NCI-H69 (cell line): Measurements from ENCODE around the gene KCNMA1.

Source experiments
- DNase-seq: peaks from one replicate; lab custom pipeline; 2025; lab: John Stamatoyannopoulos, UW

Gene KCNMA1

GRCh38 chr10:77182803-77183202 lies 454.8 kb downstream of the KCNMA1 start:
- DNase-seq, result no peak

DNA sequence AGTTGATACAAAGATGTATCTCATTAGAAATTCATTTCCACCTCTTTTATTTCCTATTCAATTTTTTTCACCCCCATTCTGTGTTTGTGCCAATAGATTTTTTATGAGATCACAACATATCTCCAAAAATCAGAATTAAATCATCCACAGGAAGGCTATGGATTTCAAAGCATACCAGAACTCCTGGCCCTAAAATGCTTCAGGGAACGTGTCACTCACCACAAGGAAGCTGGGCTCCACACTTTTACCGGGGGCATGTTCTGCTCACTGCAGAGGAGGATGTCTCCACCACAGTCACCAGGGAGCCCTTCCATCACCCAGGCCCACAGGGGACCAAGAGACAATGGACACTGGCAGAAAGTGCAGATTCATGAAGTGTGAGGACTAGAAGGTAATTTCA lies 456.8 kb downstream of the KCNMA1 start:
- no peak for DNase-seq

DNA sequence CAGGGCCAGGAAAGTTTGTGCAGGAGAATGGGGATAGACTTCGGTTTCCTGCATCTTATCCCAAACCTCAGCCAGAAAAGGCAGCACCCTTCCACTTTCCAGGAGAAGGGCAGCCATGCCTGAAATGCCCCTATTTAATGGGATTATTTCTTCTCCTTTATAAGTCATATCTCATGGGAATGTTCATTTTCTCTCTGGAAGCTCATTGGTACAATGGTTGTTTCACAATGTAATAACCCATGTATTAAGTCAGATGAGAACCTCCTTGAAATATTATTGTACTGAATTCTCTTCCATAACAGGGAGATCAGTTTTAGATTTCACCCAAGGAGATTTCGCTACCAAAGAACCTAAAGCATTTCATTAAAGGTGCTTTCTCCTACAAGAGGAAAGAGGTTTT lies 457.5 kb downstream of the KCNMA1 start:
- no peak for DNase-seq

- DNase-seq, result peak; percentile 20
These were observed 458.5 kb downstream of the KCNMA1 start for GRCh38 chr10:77179015-77179695.

DNA sequence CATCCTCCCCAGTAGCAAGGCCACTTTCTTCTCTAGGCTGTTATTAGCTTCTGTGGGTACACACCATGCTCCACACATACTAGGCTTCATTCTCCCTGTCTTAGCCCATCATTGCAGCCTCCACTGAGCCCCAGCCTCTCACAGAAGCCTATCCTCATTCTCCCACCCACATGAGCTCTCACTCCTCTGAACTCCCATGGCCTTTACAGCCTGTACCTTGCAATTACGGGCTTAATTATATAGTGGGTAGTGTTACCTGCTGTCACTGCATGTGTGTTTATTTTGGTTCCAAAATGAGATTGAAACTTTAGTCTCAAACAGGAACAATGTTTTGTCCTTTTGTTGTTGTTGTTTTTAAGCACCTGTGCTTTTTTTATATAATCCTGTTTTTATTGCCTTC lies 460.0 kb downstream of the KCNMA1 start:
- DNase-seq, result peak; percentile 92

DNA sequence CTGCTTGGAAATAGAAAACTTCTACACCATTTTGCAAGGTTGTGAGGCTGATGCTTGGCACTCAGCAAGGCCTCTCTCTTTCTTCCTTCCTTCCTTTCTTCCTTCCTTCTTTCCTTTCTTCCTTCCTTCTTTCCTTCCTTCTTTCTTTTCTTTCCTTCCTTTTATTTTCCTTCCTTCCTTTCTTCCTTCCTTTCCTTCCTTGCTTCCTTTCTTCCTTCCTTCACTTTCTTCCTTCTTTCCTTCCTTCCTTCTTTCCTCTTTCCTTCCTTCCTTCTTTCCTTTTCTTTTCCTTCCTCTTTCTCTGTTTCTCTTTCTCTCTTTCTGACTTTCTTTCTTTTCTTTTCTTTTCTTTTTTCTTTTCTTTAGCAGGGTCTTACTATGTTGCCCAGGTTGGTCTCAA lies 460.4 kb downstream of the KCNMA1 start:
- DNase-seq, result no peak

DNA sequence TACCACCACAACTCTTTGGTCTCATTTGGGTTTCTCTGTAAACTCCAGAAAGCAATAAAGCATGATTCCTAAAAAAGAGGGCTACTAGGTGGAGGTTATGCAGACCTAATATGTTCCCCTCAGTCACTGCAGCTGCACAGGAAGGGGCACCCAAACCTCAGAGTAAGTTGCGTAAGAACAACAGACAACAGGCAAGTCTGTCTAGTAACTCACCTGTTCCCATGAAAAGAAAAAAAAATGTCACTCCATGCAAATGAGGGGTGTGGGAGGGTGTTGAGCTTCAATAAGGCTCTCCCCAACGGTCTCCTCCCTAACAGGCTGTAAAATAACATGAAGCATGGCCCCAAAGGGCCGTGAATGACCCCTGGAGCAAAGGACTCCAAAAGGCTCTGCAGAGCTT lies 461.4 kb downstream of the KCNMA1 start:
- no peak for DNase-seq

GRCh38 chr10:77175631-77176222 lies 461.9 kb downstream of the KCNMA1 start:
- DNase-seq, result peak; percentile 67

- peak; percentile 77 for DNase-seq
These were observed 463.8 kb downstream of the KCNMA1 start for GRCh38 chr10:77173615-77174461.

GRCh38 chr10:77172086-77172485 lies 465.5 kb downstream of the KCNMA1 start:
- DNase-seq, result no peak

DNA sequence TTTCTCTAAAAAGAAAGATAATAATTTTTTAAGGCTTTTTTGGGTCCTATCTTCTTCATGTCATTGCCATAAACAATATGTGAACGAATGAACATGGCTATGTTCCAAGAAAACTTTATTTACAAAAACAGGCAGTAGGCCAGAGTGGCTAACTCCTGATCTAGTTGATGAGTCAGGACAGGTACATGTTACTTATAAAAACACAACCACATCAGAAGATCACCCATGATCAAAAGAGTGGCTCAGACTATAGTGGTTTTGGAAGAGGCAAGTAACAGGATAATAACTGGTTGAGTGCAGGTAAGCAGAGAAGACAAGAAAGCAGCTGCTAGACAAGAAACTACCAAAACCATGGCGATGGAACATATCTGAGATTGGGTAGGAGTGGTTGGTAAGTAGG lies 468.7 kb downstream of the KCNMA1 start:
- DNase-seq, result peak; percentile 10

- peak; percentile 70 for DNase-seq
These were observed 469.4 kb downstream of the KCNMA1 start for GRCh38 chr10:77168161-77168560.

DNA sequence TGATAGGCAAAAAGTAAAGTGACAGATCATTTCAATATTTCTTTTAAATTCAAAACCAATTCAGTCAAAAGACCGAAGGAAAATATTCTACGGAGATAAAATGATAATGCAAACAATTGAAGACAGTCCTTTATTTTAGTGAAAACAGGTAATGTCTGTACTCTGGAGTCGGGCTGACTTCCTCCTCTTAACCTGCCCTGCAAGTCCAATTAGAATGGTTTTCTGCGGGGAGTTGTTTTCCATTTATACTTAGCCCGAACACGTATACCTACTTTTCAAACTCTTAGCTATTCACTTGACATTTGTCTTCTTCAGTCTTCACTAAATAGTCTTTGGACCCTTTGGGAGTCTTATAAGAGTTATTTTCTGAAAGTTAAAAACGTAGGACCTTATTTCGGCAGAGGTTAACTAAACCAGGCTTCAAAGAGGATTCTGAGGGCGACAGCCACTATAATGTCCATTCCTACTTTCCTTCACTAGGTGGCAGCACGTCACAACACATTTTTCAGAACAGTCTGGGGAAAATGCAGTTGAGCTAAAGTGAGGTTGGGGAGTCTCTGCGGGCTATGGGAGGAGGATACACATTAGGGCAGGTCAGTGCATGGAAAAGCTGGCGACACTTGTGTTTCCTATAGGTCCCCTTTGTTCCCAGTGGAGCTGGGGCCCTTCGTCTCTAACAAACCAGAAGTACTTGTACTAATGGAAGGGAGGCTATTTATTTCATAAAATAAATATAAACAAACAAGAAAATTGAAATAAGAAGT lies 472.0 kb downstream of the KCNMA1 start:
- DNase-seq, result peak; percentile 89

DNA sequence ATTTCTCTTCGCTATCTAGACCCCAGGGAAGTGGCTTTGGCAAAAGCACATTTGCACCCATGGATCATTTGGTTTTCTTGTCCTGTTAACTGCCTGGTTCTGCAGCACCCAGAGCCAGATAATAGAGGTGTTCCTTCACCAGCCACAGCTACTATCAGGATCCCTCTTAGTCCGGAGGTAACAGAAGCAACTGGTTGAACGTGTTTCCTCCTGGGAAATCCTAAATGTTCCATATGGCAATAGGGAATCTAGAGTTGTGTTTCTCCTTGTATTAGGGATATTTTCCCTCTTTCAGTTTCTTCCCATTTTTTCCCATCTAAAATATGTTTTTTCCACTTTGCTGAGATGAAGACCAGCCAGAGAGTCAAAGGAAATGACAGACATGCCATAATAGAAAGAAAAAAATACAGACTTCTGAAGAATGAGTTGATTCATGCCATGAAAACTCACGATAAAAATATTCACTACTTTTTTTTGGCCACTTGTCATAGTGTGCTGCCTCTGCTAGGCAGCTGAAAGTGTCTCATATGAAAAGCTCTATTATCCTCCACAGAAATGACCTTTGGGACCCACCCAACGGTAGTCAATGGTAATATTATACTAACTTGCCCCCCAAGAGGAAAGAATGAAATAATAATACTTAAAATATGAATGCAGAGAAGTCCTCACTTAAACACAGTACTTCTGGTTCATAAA lies 472.8 kb downstream of the KCNMA1 start:
- peak; percentile 53 for DNase-seq

- DNase-seq, result peak; percentile 91
These were observed 473.8 kb downstream of the KCNMA1 start for GRCh38 chr10:77163670-77164348.

DNA sequence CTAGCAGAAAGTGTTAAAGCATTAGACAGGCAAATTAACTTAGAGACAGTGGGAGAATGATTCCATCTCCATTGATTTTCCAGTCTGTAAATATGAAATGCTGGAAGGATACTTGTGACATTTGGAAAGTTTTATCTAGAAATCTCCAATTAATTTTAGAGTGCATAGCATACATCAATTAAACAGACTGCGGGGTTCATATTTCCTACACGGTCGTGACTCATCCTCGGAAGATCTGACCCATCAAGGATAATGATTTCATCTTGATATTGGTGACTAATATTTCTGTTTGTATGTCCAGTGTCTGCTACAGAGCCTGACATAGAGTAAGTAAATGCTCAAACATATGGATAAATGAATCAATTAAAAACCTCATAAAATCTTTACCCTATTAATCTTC lies 474.9 kb downstream of the KCNMA1 start:
- peak; percentile 56 for DNase-seq

DNA sequence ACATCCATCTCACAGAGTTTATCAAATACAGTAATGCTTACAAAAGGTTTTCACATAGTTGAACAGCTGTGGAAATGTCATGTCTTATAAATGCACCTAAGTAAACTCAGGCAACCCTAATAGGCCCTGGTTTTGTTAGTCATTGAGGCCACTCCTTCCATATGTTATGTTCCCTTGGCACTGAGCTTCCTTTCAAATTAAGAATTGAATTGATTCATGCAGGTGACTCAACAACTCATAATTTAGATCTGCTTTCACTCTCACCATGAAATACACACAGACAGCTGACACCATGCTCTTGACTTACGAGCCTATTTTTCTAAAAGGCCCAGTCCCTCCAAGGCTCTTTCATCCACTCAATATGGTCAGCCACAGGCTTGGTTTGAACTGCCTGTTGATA lies 476.9 kb downstream of the KCNMA1 start:
- peak; percentile 96 for DNase-seq

GRCh38 chr10:77159538-77160110 lies 478.0 kb downstream of the KCNMA1 start:
- peak; percentile 18 for DNase-seq

DNA sequence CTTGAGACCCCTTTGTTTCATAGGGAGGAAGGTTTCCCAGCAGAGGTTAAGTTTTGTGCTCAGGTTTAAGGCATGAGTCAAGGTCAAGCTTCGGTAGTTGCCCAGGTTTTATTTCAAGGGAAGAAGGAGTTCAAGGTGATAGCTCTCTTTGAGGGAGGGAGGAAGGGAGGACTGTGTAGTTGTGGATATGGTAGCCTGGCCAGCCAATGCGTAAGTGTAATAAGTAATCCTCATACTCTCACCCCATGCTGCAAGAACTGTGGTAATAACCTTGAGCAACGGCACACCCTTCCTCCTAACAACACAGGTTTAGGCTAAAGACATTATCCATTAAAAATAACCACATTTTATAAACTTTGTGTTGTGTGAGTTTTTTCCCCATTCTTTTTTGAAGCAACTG lies 478.9 kb downstream of the KCNMA1 start:
- DNase-seq, result no peak

DNA sequence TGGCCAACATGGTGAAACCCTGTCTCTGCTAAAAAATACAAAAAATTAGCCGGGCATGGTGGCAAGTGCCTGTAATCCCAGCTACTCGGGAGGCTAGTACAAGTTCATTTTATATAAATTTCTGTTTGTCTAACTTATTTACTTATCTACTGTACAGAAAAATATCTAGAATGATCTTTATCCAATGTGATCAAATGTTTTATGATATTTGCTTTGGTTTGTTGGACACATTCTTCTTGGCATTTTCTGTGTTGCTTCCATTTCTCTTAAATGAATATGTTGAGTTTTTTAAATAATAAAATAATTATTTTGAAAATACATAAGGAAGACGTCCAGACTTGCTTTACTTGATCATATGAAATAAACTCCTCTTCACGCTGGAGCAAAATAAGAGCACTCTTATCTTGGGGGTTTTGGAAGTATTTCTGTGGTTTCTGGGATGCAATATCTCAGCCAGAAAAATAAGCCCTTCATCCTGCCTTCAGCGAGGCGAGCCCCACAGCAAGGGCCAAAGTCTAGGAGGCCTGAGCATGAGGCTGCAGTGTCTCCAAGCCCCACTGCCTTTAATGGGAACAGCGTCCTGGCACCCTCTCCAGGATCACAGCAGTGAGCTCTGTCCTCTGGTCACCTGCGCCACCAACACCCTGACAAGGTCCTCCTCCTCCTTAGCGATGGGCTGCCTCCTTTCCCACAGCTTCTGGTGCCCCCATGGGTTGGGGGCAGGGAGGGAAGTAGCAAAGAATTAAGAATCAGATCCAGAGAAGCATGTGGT lies 480.2 kb downstream of the KCNMA1 start:
- DNase-seq, result no peak
